ENCODE measurements around the gene HPS5.

The HPS5 gene

DNA sequence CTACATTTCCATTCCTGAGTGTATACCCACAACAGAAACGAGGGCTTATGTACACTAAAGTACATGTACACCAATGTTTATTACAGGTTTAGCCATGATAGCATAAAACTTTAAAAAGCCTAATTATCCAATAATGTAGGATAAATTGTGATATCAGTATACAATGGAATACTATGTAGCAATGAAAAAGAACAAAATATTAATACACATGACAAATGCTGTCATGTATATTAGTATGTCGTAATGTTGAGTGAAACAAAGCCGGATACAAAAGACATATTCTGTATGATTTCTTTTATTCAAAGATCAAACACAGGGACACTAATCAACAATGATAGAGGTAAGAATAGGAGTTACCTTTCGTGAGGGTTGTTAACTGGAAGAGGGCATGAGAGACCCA, 88.0 kb downstream of the HPS5 start:
- no peak for DNase-seq

DNA sequence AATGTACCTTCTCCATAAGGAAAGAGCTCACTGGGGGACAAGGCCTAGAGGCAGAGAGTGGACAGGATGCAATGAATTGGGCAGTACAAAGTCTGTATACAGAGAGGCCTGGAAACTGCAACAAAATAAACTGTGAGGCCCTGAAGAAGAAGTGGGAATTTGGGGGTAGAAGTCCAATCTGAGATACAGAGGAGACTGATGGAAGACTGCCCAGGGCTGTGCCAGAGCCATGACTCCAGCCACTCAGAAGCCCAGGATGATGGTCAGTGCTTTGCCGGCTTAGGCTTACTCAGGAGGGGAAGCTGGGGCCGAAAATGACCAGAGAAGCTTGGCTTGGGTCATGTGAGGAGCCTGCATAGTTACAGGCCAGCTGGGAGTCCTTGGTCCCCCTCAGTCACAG, 91.1 kb downstream of the HPS5 start:
- DNase-seq, result no peak

DNA sequence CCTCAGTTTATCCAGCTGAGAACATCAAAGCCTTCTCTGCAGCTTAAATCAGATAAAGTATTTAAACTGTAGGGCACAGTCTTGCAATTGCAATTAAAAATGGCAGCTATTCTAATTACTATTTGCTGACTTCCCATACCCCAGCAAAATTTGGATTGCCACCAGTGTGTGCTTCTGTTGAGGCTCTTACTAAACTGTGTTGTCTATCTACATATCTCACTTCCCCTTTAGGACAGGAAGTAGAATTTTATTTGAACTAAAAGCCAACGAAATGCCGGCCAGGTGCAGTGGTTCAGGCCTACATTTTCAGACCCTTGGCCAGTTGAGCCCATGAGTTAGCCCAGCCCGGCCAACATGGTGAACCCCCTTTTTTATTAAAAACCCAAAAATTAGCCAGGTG, 92.4 kb downstream of the HPS5 start:
- no peak for DNase-seq

Data from NCI-H2081 treated with DMSO at 0.1 percent for 48 hours (cell line).